ENCODE data around the gene NUP155.
"Not testable (repeated sequence)": the region's sequence is repeated elsewhere in the genome, so short reads cannot be mapped to it uniquely, and the experiment has no call there.

The NUP155 gene

DNA sequence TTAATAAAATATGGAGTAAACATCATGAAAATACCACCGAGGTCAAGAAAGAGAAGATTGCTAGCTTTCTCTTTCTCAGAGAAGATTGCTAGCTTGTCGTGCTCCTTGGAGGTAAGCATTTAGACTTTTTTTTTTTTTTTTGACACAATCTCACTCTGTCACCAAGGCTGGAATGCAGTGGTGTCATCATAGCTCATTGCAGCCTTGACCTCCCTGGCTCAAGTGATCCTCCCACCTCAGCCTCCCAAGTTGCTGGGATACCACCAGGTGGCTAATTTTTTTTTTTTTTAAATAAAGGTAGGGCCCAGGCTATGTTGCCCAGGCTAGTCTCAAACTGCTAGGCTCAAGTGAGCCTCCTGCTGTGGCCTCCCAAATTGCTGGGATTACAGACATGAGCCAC lies 95.4 kb downstream of the NUP155 start:
- no peak for DNase-seq

DNA sequence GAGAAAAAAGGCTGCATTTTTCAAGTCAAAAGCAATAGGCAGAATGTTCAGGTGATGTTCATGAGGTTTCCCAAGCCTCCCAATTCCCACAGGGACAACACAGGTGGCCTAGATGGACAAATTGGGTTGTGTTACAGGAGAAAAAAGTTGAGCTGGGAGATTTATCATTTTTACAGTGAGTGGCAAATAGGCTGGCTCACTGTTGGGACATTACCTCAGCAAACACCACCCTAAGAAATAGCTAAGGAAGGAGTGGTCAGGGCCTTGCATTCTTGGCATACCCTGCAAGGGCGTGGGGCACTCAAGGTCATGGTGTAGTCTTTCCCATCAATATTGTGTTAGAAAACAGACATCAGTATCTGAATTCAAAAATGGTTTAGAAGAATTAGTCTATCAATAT lies 98.4 kb downstream of the NUP155 start:
- DNase-seq = no peak

DNA sequence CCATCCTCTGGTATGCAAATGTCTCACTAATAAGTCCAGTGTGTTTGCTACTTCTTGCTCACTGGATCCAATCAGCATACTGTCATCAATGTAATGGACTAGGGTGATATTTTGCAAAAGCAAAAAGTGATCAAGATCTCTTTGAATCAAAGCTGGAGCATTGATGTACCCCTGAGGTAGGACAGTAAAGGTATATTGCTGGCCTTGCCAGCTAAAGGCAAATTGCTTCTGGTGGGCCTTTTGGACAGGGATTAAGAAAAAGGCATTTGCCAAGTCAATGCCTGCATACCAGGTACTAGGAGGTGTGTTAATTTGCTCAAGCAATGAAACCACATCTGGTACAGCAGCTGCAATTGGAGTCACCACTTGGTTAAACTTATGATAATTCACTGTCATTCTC lies 102.8 kb downstream of the NUP155 start:
- DNase-seq = not testable (repeated sequence)

DNA sequence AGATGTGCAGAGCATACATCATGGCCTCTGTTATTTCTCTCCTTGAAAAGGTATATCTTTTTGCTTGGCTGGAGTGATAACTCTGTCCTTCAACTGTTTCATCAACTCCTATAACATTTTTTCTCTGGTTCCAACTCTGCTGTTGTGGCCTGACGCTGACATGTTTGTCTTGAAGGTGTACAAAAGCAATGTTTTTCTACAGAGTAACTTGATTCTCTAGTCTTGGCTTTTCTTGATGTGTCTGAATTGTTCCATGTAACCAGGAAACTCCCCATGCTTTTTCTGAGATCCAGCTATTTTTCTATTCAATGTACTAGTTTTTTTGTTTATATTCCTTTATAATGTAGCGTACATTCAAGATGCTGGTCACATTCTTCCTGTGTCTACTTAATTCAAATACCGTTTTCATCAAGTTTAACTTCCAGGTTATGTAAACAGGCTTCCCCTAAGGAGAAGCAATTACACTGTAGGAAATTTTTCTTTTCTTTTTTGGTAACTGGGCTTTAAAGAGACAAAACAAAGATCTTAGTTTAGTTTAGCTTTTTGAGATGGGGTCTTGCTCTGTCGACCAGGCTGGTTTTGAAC lies 115.0 kb downstream of the NUP155 start:
- DNase-seq = no peak

DNA sequence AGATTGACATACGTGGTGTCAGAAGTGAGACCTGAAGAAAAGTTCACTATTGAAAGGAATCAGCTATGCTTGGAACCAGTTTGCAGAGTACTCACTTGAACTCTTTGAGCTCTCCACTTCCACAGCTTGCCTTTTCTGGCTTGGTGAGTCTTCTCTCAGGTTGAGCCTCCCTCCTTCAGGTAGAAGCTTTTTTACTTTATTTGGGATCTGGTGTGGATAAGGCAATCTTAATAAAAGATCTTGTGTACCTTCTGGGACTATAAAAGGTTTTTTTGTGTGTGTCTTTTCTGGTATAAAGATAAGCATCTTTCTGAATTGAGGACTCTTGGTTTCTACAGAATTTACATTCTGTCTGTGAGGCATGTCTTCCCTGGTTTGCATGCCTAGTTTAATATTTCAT lies 116.3 kb downstream of the NUP155 start:
- no peak for DNase-seq

DNA sequence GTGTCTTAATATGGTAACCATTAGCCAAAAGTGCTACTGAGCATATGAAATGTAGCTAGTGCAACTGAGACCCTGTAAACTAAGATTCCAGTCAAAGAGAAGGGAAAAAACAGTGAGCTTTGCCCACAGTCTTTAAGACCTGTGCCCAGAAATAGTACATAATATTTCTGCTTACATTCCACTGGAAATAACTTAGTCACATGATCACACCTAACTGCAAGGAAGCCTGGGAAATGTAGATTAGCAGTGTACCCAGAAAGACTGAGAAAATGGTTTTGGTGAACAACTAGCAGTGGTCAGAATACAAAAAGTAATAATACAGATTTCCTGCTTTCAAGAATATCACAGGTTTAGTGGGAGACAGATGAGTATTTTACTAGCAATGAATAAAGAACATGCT lies 119.2 kb downstream of the NUP155 start:
- DNase-seq = no peak

DNA sequence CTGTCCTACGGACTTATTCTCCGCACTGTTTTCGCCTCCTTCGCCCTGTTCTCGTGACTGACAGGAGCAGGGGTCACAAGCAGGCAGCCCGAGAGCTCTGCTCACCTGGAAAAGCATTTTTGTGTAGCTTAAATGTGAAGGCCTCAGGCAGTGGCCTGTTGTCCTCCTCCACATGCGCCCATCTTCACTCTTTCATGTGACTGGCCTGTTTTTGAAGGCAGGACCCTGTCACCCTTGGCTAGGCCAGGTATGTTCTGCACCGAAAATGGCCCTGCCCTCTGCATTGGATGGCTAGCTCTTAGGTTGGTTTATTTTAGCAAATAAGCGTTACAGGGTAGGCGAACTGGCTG lies 121.1 kb downstream of the NUP155 start:
- DNase-seq = no peak

DNA sequence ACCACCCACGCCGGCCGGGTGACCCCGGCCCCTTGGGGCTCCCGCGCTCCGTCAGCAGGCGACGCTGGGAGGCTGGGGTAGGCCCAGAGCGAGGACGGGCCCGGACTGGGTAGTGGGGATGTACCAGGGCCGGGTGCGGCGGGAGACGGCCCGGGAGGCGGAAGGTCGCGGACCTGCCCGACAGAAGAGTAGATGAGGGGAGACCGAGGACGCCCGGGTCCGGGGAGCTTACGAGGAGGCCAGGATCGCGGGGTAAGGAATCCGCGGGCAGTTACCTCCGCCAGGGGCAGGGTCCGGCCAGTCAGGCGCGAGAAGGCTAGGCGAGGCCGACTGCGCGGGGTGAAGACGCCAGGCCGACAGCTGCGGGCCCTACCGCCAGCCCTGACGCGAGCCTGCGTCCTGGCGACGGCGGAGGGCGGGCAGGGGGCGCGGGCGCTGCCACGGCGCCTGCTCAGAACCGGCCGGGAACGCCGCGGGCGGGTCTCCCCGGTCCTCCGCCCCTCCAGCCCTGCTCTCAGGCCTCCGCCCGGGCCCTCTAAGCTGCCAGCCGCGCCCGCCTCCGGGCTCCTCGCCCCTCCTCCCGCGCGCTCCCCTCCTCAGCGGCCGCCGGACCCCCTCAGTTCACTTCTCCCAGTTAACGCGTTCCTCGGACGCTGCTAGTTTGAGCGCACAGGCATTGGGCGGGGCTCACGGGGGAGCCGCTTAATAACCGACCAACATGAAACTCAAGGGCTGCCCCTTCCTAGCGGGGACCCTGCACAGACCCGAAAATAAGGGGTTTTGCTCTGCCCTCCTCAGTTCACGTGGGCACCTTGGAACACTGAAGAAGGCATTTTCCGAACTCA lies 121.7 kb downstream of the NUP155 start, which contains the start of gene CPLANE1:
Gene CPLANE1 (minus strand): TSS at position 407 of the 845 bp plus-strand sequence. CDS start 1,678 bp downstream, outside the sequence.
- DNase-seq = peak; percentile 82

DNA sequence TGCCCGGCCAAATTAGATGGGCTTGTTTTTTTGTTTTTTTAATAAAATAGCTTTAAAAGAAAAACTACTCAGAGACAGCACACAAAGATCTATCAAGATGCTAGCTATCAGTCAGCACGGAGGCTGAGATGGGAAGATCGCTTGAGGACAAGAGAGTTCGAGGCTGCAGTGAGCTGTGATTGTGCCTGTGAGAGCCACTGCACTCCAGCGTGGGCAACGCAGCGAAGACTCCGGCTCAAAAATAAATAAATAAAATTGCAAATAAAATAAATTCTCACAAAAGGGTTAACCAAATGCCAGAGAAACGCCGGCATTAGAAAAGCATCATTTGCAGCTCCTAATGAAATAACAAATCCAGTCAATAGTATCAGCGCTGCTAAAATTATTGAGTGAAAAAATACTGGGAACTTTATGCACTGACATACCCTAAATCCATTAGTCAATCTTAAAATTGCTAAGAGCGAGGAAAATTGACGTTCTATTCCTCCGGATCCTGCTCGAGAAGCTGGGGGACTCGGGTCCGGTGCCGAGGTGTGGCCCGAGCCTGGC lies 122.4 kb downstream of the NUP155 start:
- DNase-seq = no peak

DNA sequence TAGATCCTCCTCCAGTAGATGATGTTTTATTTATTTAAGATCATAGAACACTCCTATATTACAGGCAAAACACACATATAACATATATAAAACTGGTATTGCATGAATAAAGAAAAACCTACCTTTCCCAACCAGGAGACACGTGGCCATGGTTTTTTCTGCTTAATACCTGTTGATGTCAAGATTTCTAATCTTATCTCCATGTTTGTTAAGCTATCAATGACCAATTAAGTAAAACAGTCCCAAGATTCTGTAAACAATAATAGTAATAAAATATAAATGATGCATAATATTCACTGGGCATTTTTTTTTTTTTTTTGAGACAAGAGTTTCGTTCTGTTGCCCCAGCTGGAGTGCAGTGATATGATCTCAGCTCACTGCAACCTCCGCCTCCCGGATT lies 123.4 kb downstream of the NUP155 start:
- DNase-seq = no peak

DNA sequence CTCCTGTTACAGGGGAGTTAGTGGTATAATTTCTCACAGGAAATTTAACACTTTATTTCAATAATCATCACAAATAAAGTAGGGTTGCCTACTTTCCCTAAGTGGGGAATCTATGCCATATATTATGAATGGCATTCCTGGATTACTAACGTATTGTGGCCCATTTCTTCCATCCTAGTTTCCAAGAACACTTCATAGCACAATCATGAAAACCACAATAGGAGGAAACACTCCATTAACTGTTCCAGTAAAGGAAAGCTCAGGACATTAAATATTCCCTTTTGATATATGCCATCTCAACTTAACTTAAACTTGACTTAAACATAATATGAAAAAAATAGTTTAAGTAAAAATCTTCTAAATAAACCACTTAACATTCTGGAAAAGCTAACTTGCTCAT lies 123.9 kb downstream of the NUP155 start:
- no peak for DNase-seq

Measured in midbrain (tissue), 1 donor.